HG03045 (cell line): Measurements from ENCODE around the gene CLBA1.
"Not testable (repeated sequence)": the region's sequence is repeated elsewhere in the genome, so short reads cannot be mapped to it uniquely, and the experiment has no call there.

ENCODE experiments used
- ATAC-seq: cut with Tn5 transposase; IDR thresholded peaks from one replicate; pipeline ENCODE4 v1.9.1; 2021; ENCODE audit warnings: mild to moderate bottlenecking, moderate library complexity; ENCODE audit not compliant: unreplicated experiment

The CLBA1 gene

GRCh38 chr14:104947881-104948735, 37.5 kb upstream of the CLBA1 start:
- not testable (repeated sequence) for ATAC-seq

- ATAC-seq = no peak
These were observed 36.9 kb upstream of the CLBA1 start for GRCh38 chr14:104948736-104949031.

GRCh38 chr14:104949406-104949955, 36.1 kb upstream of the CLBA1 start:
- not testable (repeated sequence) for ATAC-seq

GRCh38 chr14:104950021-104950420, 35.6 kb upstream of the CLBA1 start:
- no peak for ATAC-seq

GRCh38 chr14:104950701-104951100, 34.9 kb upstream of the CLBA1 start:
- not testable (repeated sequence) for ATAC-seq

- ATAC-seq = not testable (repeated sequence)
These were observed 33.5 kb upstream of the CLBA1 start for GRCh38 chr14:104951863-104952657.

GRCh38 chr14:104953097-104953496, 32.5 kb upstream of the CLBA1 start:
- no peak for ATAC-seq

GRCh38 chr14:104953896-104954656, 31.5 kb upstream of the CLBA1 start:
- ATAC-seq = no peak

GRCh38 chr14:104954746-104955395, 30.7 kb upstream of the CLBA1 start:
- ATAC-seq = no peak

- ATAC-seq = no peak
These were observed 30.2 kb upstream of the CLBA1 start for GRCh38 chr14:104955396-104955770.

- ATAC-seq = no peak
These were observed 29.2 kb upstream of the CLBA1 start for GRCh38 chr14:104956290-104956890.

- no peak for ATAC-seq
These were observed 28.2 kb upstream of the CLBA1 start for GRCh38 chr14:104957146-104958113.

GRCh38 chr14:104964546-104964945, 21.0 kb upstream of the CLBA1 start:
- no peak for ATAC-seq

- no peak for ATAC-seq
These were observed 19.9 kb upstream of the CLBA1 start for GRCh38 chr14:104965561-104966231.

GRCh38 chr14:104966261-104966865, 19.2 kb upstream of the CLBA1 start:
- no peak for ATAC-seq

- ATAC-seq = no peak
These were observed 18.6 kb upstream of the CLBA1 start for GRCh38 chr14:104966981-104967385.

GRCh38 chr14:104967386-104968152, 18.0 kb upstream of the CLBA1 start:
- ATAC-seq = no peak
